HepG2 (cell line): ENCODE results near the gene SBK3. TPM values are rescaled to one million over a fixed set of nuclear protein-coding genes. Genes with fewer than 3 reads are reported as not detected.

ENCODE experiments used
- ATAC-seq: fragments of 200-7000 bp; cut with Tn5 transposase; 3 replicates; pipeline ENCODE4 v1.9.1; 2020; ENCODE audit warnings: mild to moderate bottlenecking, moderate library complexity
- BruUV-seq: library from RNA; stranded (reverse); fragments of 400-500 nt; replicated peaks from 2 replicates; lab custom pipeline; 2021; lab: Mats Ljungman, UMichigan
- CTCF ChIA-PET: fragments of 300-600 bp; formaldehyde crosslinking; extraction: SDS; loops from one replicate; lab custom pipeline; 2021; ENCODE audit warnings: low total read pairs, inconsistent platforms, low intra/inter-chr PET ratio; lab: Yijun Ruan, JAX
- POLR2A ChIA-PET: fragments of 350-600 bp; sonication (Branson Sonifier 250); formaldehyde crosslinking; loops from one replicate; lab custom pipeline; 2020; ENCODE audit warnings: antibody characterized with exemption, inconsistent platforms; lab: Yijun Ruan, JAX
- DNase-seq: peaks from one replicate; pipeline ENCODE4 v3.0.0-alpha.2; 2015; ENCODE audit warnings: low spot score
- FAIRE-seq: peaks from 3 replicates; lab custom pipeline; 2011; peaks lifted over from hg19 to GRCh38; lab: Jason Lieb, UNC
- H2AFZ ChIP-seq: one replicate; pipeline ENCODE4 v1.6.1; 2011; ENCODE audit warnings: low read length, inconsistent platforms
- H3K27ac ChIP-seq: fragments of 300-600 bp; 3 replicates; pipeline ENCODE4 v1.8.0; 2011; ENCODE audit warnings: mixed run types, mild to moderate bottlenecking, mixed read lengths, low read length, inconsistent platforms; ENCODE audit not compliant: insufficient read depth; ENCODE audit errors: extremely low read length
- H3K27me3 ChIP-seq, 2 experiments: fragments of 200-600 bp in 1 of 2; 2 replicates in 1 of 2; 3 replicates in 1 of 2; pipeline versions ENCODE4 v1.6.0 to v1.8.0; 2011; ENCODE audit warnings: low read length in 2 of 2, mild to moderate bottlenecking in 2 of 2, moderate library complexity in 2 of 2, inconsistent platforms in 1 of 2; ENCODE audit not compliant: insufficient read depth in 2 of 2, control insufficient read depth in 1 of 2
- H3K36me3 ChIP-seq, 2 experiments: fragments of 200-600 bp in 1 of 2; replicated peaks in 1 of 2; 2 replicates in 1 of 2; 3 replicates in 1 of 2; pipeline versions ENCODE4 v1.5.1 to v1.8.0; 2011; ENCODE audit warnings: low read length in 2 of 2, inconsistent platforms in 1 of 2; ENCODE audit not compliant: insufficient read depth in 2 of 2, control insufficient read depth in 1 of 2
- H3K4me1 ChIP-seq: 2 replicates; pipeline ENCODE4 v1.5.1; 2012; ENCODE audit warnings: low read length, inconsistent platforms; ENCODE audit not compliant: insufficient read depth
- H3K4me2 ChIP-seq: 2 replicates; pipeline ENCODE4 v1.6.0; 2011; ENCODE audit warnings: low read depth, low read length, inconsistent platforms
- H3K4me3 ChIP-seq, 3 experiments: fragments of 200-600 bp in 1 of 3; sonication (generic), shearing (Covaris generic) in 1 of 3; replicated peaks in 1 of 3; 2 replicates each; pipeline ENCODE4 v1.5.1; 2011 to 2016; ENCODE audit warnings: low read length in 3 of 3, inconsistent platforms in 2 of 3, low read depth in 2 of 3, mild to moderate bottlenecking in 2 of 3, control low read depth in 1 of 3, mixed read lengths in 1 of 3; ENCODE audit not compliant: insufficient read depth in 1 of 3
- H3K79me2 ChIP-seq: one replicate; pipeline ENCODE4 v1.6.1; 2011; ENCODE audit warnings: low read length, inconsistent platforms; ENCODE audit not compliant: insufficient read depth
- H3K9ac ChIP-seq: 2 replicates; pipeline ENCODE4 v1.6.0; 2011; ENCODE audit warnings: mild to moderate bottlenecking, low read depth, low read length, inconsistent platforms; ENCODE audit not compliant: insufficient read depth
- H3K9me3 ChIP-seq: 2 replicates; pipeline ENCODE4 v1.5.1; 2012; ENCODE audit warnings: mild to moderate bottlenecking, low read length
- H4K20me1 ChIP-seq: 2 replicates; pipeline ENCODE4 v1.6.0; 2011; ENCODE audit warnings: inconsistent platforms, mild to moderate bottlenecking, low read length, moderate library complexity; ENCODE audit not compliant: insufficient read depth
- ARNT2 ChIP-seq: sonication (generic); formaldehyde crosslinking; IDR thresholded peaks from 2 replicates; pipeline ENCODE4 v1.8.0; 2022; ENCODE audit warnings: mild to moderate bottlenecking, low read depth, missing genetic modification reagents, moderate library complexity
- ETS1 ChIP-seq: sonication (generic); formaldehyde crosslinking; IDR thresholded peaks from 2 replicates; pipeline ENCODE4 v1.4.0; 2020; ENCODE audit warnings: missing genetic modification reagents
- KDM4B ChIP-seq: sonication (generic); formaldehyde crosslinking; IDR thresholded peaks from 2 replicates; pipeline ENCODE4 v1.4.0; 2020; ENCODE audit warnings: missing genetic modification reagents
- MLLT10 ChIP-seq: sonication (generic); formaldehyde crosslinking; IDR thresholded peaks from 2 replicates; pipeline ENCODE4 v1.4.0; 2020; ENCODE audit warnings: missing genetic modification reagents
- MYPOP ChIP-seq: sonication (generic); formaldehyde crosslinking; IDR thresholded peaks from 2 replicates; pipeline ENCODE4 v1.8.1; 2023; ENCODE audit warnings: mild to moderate bottlenecking, moderate library complexity, missing genetic modification reagents
- NPAS2 ChIP-seq: sonication (generic); formaldehyde crosslinking; IDR thresholded peaks from 2 replicates; pipeline ENCODE4 v1.8.0; 2022; ENCODE audit warnings: mild to moderate bottlenecking, missing genetic modification reagents, borderline replicate concordance
- POGK ChIP-seq: sonication (generic); formaldehyde crosslinking; conservative IDR thresholded peaks from 2 replicates; pipeline ENCODE4 v1.8.0; 2022; ENCODE audit warnings: mild to moderate bottlenecking, moderate library complexity, missing genetic modification reagents
- ZNF768 ChIP-seq: sonication (generic); formaldehyde crosslinking; IDR thresholded peaks from 2 replicates; pipeline ENCODE4 v1.4.0; 2020; ENCODE audit warnings: missing genetic modification reagents
- ZNF788 ChIP-seq: sonication (generic); formaldehyde crosslinking; IDR thresholded peaks from 2 replicates; pipeline ENCODE4 v1.5.0; 2020; ENCODE audit warnings: mild to moderate bottlenecking, missing genetic modification reagents, borderline replicate concordance
- WGBS: methylation state at CpG from one replicate; pipeline ENCODE4 v1.1.6; 2017; ENCODE audit warnings: low lambda C conversion rate; 5-methylcytosine and 5-hydroxymethylcytosine counted together
- in situ Hi-C: cut with HindIII; loops from 2 replicates; pipeline ENCODE4 v1.10.0; 2017; ENCODE audit warnings: low pct_unique_long_range_greater_than_20kb; ENCODE audit not compliant: extremely low pct_ligation_motif_present
- intact Hi-C: fragments of 100-400 bp; cut with micrococcal nuclease; formaldehyde crosslinking; loops from one replicate; pipeline ENCODE4 v1.10.0; 2022; ENCODE audit not compliant: unreplicated experiment
- polyA plus RNA-seq, 8 experiments: library from polyadenylated mRNA; depleted of rRNA in 3 of 8; stranded (reverse) in 7 of 8; unstranded in 1 of 8; fragments of >200 nt; fragmentation: Illumina TruSeq in 4 of 8; extraction: Trizol in 4 of 8; gene quantifications; 2 replicates each; pipeline versions ENCODE4 v1.2.1 to v1.2.3, GENCODE V29; 2011 to 2016; ENCODE audit warnings: low read depth in 4 of 8, missing spikeins in 1 of 8, mixed read lengths in 1 of 8; ENCODE audit not compliant: insufficient read depth in 1 of 8
- total RNA-seq, 5 experiments: library from RNA; depleted of rRNA; stranded (reverse); fragments of >200 nt; fragmentation: Illumina TruSeq; extraction: Trizol; gene quantifications; 2 replicates each; pipeline ENCODE4 v1.2.3, GENCODE V29; 2016; ENCODE audit warnings: low read depth in 1 of 5

The SBK3 gene
- total and polyA plus RNA-seq, 2 of the 13 experiments (the other 11 are each of a cell fraction or from before 2014, with no cell fraction given), result 0.66 to 0.77 TPM

GRCh38 chr19:55536951-55537740 lies 8.2 kb downstream of the SBK3 start, which contains the start of gene SBK2 (continued):
- TF ChIP-seq POGK (CRISPR knock-in tag) (no peak), ETS1 (CRISPR knock-in tag) (no peak), ARNT2 (CRISPR knock-in tag) (no peak), ZNF768 (CRISPR knock-in tag) (peak; percentile 18; the same call in 1 of the 2 replicates)

GRCh38 chr19:55536366-55536765 lies 9.0 kb downstream of the SBK3 start:
- FAIRE-seq, result no peak
- 24% methylated on average over 7 of the region's 11 CpGs for WGBS
- intact Hi-C loops, result no loop called here
- no peaks in the 10 kb centered on the region; a peak in 1 of 5 replicates for H3K27me3 ChIP-seq
- H3K27ac ChIP-seq, result no peak overlapping the region
- H3K36me3 ChIP-seq, result no peaks in the 10 kb centered on the region
- peak overlapping the region in 2 of 3 experiments; percentile 13 to 30; a peak in 2 of 6 replicates for H3K4me3 ChIP-seq
- DNase-seq, result no peak
- no peaks in the 10 kb centered on the region for H3K9me3 ChIP-seq
- no peaks in the 10 kb centered on the region for H3K79me2 ChIP-seq
- H2AFZ ChIP-seq, result no peak overlapping the region
- BruUV-seq, result no TSS peak
- ChIA-PET POLR2A (interaction anchor here (1.3 kb wide), 1 partner anchor 11 kb away, joined by 3 read pairs; no protein-coding TSS in a partner anchor), CTCF (interaction anchor here (1.9 kb wide), 1 partner anchor 20 kb away, joined by 6 read pairs; no protein-coding TSS in a partner anchor)
- ATAC-seq, result no peak; the same call in 2 of the 3 replicates
- in situ Hi-C loops, result no loop called here
- peak overlapping the region; percentile 45; the same call in 1 of the 2 replicates for H3K4me2 ChIP-seq
- peaks cover 32% of the 10 kb centered on the region for H3K4me1 ChIP-seq
- H4K20me1 ChIP-seq, result no peaks in the 10 kb centered on the region
- no peak overlapping the region for H3K9ac ChIP-seq
- TF ChIP-seq KDM4B (no peak), MLLT10 (CRISPR knock-in tag) (no peak), NPAS2 (CRISPR knock-in tag) (no peak), MYPOP (CRISPR knock-in tag) (no peak), ZNF788 (no peak)
